Measurements from ENCODE around the gene PRKN.

GRCh38 chr6:161866570-161866969 lies 861.0 kb downstream of the PRKN start:
- TF ChIP-seq, protein P1, sequence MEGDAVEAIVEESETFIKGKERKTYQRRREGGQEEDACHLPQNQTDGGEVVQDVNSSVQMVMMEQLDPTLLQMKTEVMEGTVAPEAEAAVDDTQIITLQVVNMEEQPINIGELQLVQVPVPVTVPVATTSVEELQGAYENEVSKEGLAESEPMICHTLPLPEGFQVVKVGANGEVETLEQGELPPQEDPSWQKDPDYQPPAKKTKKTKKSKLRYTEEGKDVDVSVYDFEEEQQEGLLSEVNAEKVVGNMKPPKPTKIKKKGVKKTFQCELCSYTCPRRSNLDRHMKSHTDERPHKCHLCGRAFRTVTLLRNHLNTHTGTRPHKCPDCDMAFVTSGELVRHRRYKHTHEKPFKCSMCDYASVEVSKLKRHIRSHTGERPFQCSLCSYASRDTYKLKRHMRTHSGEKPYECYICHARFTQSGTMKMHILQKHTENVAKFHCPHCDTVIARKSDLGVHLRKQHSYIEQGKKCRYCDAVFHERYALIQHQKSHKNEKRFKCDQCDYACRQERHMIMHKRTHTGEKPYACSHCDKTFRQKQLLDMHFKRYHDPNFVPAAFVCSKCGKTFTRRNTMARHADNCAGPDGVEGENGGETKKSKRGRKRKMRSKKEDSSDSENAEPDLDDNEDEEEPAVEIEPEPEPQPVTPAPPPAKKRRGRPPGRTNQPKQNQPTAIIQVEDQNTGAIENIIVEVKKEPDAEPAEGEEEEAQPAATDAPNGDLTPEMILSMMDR (IDR thresholded peaks at IDR 0.05), result no peak
- no peak for TF ChIP-seq POLR2A (IDR thresholded peaks at IDR 0.05)
